NCI-H128 (cell line): Measurements from ENCODE around the gene TRIM49D2.
"Not testable (repeated sequence)": the region's sequence is repeated elsewhere in the genome, so short reads cannot be mapped to it uniquely, and the experiment has no call there.

Experiments used
- DNase-seq: peaks from one replicate; lab custom pipeline; 2025; ENCODE audit not compliant: unreplicated experiment; lab: John Stamatoyannopoulos, UW

TRIM49D2 gene

GRCh38 chr11:89923764-89924163, at the start of gene TRIM49D2:
TRIM49D2 (plus strand) TSS chr11:89924064; CDS start chr11:89926762, 2,698 bp downstream.
- DNase-seq: not testable (repeated sequence)

DNA sequence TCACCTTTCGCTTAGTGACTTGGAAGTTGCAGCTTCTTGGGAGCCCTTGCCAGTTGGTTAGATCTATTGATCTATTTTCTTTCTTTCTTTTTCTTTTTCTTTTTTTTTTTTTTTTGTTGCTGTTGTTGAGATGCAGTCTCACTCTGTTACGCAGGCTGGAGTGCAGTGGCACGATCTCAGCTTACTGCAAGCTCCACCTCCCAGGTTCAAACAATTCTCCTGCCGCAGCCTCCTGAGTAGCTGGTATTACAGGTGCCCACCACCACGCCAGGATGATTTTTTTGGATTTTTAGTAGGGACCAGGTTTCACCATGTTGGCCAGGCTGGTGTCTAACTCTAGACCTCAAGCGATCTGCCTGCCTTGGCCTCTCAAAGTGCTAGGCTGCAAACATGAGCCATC, 46.4 kb upstream of the TRIM49D2 start:
- DNase-seq: not testable (repeated sequence)

GRCh38 chr11:89893245-89893644, 30.6 kb upstream of the TRIM49D2 start:
- DNase-seq: not testable (repeated sequence)

GRCh38 chr11:89900809-89901208, 23.1 kb upstream of the TRIM49D2 start:
- DNase-seq: not testable (repeated sequence)

DNA sequence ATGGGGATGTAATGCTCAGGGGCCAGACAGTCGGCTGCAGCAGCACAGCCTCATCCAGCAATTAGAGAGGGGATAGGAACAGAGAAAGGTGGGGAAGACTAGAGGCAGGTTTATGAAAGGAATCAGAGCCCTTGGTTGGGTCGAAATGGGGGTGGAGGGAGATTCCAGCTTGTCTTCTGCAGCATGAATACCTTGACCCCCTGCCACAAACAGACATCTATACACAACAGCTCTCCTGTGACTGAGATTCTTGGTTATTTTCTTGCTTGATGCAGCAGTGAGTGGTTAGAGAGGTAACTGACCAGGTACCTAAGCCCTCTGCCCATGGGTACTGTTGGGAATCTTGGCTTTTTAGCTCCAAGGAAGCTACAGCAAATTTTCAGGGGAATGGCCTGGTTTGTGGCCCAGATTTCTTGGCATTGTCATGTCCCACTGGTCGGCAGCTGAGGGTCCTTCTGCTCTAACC, 1.6 kb upstream of the TRIM49D2 start, which contains the start of gene TRIM49D1:
TRIM49D1 (minus strand) TSS at position 51 of the 466 bp plus-strand sequence. CDS start 4,535 bp downstream, outside the sequence.
- no peak for DNase-seq

GRCh38 chr11:89960833-89961232, 37.0 kb downstream of the TRIM49D2 start:
- not testable (repeated sequence) for DNase-seq

GRCh38 chr11:89965737-89966136, 41.9 kb downstream of the TRIM49D2 start, which contains the start of gene TRIM64:
TRIM64 (plus strand) TSS chr11:89966037; CDS start chr11:89968504, 2,467 bp downstream.
- DNase-seq: not testable (repeated sequence)
